CD8-positive, alpha-beta memory T cell (primary cell): ENCODE results near the gene CYP26B1. TPM values are rescaled to one million over a fixed set of nuclear protein-coding genes. Genes with fewer than 3 reads are reported as not detected.
A peak's percentile ranks its signal among the peaks of the same experiment; 100 is the strongest.

Source experiments
- CTCF ChIA-PET: fragments of 350-600 bp; sonication (Branson Sonifier 250); formaldehyde crosslinking; loops from one replicate; lab custom pipeline; 2021; ENCODE audit warnings: antibody characterized with exemption; lab: Charles Lee
- POLR2A ChIA-PET: fragments of 350-600 bp; sonication (Branson Sonifier 250); formaldehyde crosslinking; loops from one replicate; lab custom pipeline; 2021; ENCODE audit warnings: antibody characterized with exemption; lab: Charles Lee
- DNase-seq, 5 donors: peaks; one replicate each; pipeline versions ENCODE4 v3.0.0 to v3.0.0-alpha.2; 2020 to 2022; ENCODE audit warnings: mixed read lengths in 1 of 5
- H3K27ac ChIP-seq: one replicate; pipeline ENCODE4 v1.7.0; 2013; ENCODE audit warnings: low read depth, mild to moderate bottlenecking, low read length, moderate library complexity
- H3K27me3 ChIP-seq: 2 replicates; pipeline ENCODE4 v1.7.0; 2013; ENCODE audit warnings: low read length, mild to moderate bottlenecking; ENCODE audit not compliant: insufficient read depth, poor library complexity, severe bottlenecking
- H3K36me3 ChIP-seq: 2 replicates; pipeline ENCODE4 v1.7.0; 2013; ENCODE audit warnings: mild to moderate bottlenecking, low read length, moderate library complexity; ENCODE audit not compliant: insufficient read depth
- H3K4me1 ChIP-seq: 2 replicates; pipeline ENCODE4 v1.7.0; 2013; ENCODE audit warnings: mild to moderate bottlenecking, low read length, moderate library complexity; ENCODE audit not compliant: insufficient read depth
- H3K4me3 ChIP-seq: 2 replicates; pipeline ENCODE4 v1.7.0; 2013; ENCODE audit warnings: mild to moderate bottlenecking, low read length
- H3K9me3 ChIP-seq: 2 replicates; pipeline ENCODE4 v1.7.0; 2013; ENCODE audit warnings: mild to moderate bottlenecking, low read length
- H3K27ac Mint-ChIP-seq, 8 donors: one replicate each; pipeline ENCODE4 v1.8.0; 2020 to 2021; ENCODE audit warnings: mixed read lengths in 8 of 8, mild to moderate bottlenecking in 6 of 8, inconsistent platforms in 3 of 8, moderate library complexity in 3 of 8
- H3K27me3 Mint-ChIP-seq, 2 donors: one replicate each; pipeline ENCODE4 v1.8.0; 2020 to 2021; ENCODE audit warnings: mixed read lengths in 2 of 2, mild to moderate bottlenecking in 1 of 2, moderate library complexity in 1 of 2
- H3K36me3 Mint-ChIP-seq, 3 donors: one replicate each; pipeline ENCODE4 v1.8.0; 2020 to 2021; ENCODE audit warnings: mixed read lengths in 3 of 3, inconsistent platforms in 1 of 3, mild to moderate bottlenecking in 1 of 3
- H3K4me1 Mint-ChIP-seq, 3 donors: one replicate each; pipeline ENCODE4 v1.8.0; 2020 to 2021; ENCODE audit warnings: mixed read lengths in 3 of 3, inconsistent platforms in 1 of 3, mild to moderate bottlenecking in 1 of 3
- H3K4me3 Mint-ChIP-seq, 7 donors: one replicate each; pipeline ENCODE4 v1.8.0; 2020 to 2021; ENCODE audit warnings: mixed read lengths in 7 of 7, mild to moderate bottlenecking in 6 of 7, moderate library complexity in 4 of 7, inconsistent platforms in 2 of 7
- H3K9me3 Mint-ChIP-seq, 5 donors: one replicate each; pipeline ENCODE4 v1.8.0; 2020 to 2022; ENCODE audit warnings: mixed read lengths in 5 of 5, mild to moderate bottlenecking in 3 of 5, moderate library complexity in 2 of 5, inconsistent platforms in 1 of 5
- polyA plus RNA-seq: library from polyadenylated mRNA; unstranded; fragments of 300-500 nt; fragmentation: Illumina TruSeq; gene quantifications from one replicate; pipeline ENCODE4 v1.2.3, GENCODE V29; 2021
- total RNA-seq, 2 experiments: library from RNA; stranded (reverse); gene quantifications; one replicate each; pipeline ENCODE4 v1.2.3, GENCODE V29; 2021

Gene CYP26B1
- total and polyA plus RNA-seq, 3 experiments from 2014 or later = not detected

- H3K27me3 ChIP-seq = peaks cover 23% of the 10 kb centered on the region
- H3K27ac Mint-ChIP-seq = no peak overlapping the region
- POLR2A ChIA-PET = no interaction called here
- H3K9me3 ChIP-seq = no peaks in the 10 kb centered on the region
- CTCF ChIA-PET = no interaction called here
- no peaks in the 10 kb centered on the region for H3K36me3 ChIP-seq
- H3K4me1 ChIP-seq = peaks cover 7% of the 10 kb centered on the region
- peak overlapping the region in 5 of 7 donors; percentile 9 to 74 (median 24) for H3K4me3 Mint-ChIP-seq
- peak in 1 of 5 donors; percentile 30 for DNase-seq
- H3K9me3 Mint-ChIP-seq = peaks cover 0 to 6% (median 3%) of the 10 kb centered on the region in 5 donors
- no peaks in the 10 kb centered on the region for H3K36me3 Mint-ChIP-seq
- H3K27ac ChIP-seq = no peak overlapping the region
- H3K4me1 Mint-ChIP-seq = peaks cover 17 to 40% (median 31%) of the 10 kb centered on the region in 3 donors
- no peak overlapping the region for H3K4me3 ChIP-seq
- H3K27me3 Mint-ChIP-seq = peaks cover 34 to 51% of the 10 kb centered on the region in 2 donors
These were observed 4.0 kb downstream of the CYP26B1 start for GRCh38 chr2:72143441-72144273.

GRCh38 chr2:72142570-72143440 lies 4.9 kb downstream of the CYP26B1 start:
- POLR2A ChIA-PET = no interaction called here
- H3K27me3 Mint-ChIP-seq = peaks cover 28 to 45% of the 10 kb centered on the region in 2 donors
- CTCF ChIA-PET = no interaction called here
- H3K36me3 Mint-ChIP-seq = no peaks in the 10 kb centered on the region
- peaks cover 0 to 4% (median 3%) of the 10 kb centered on the region in 5 donors for H3K9me3 Mint-ChIP-seq
- H3K4me3 Mint-ChIP-seq = no peak overlapping the region
- Histone ChIP-seq H3K27me3 (peaks cover 20% of the 10 kb centered on the region), H3K4me1 (peaks cover 7% of the 10 kb centered on the region), H3K36me3 (no peaks in the 10 kb centered on the region), H3K4me3 (no peak overlapping the region), H3K9me3 (no peaks in the 10 kb centered on the region), H3K27ac (no peak overlapping the region)
- H3K4me1 Mint-ChIP-seq = peaks cover 11 to 33% (median 25%) of the 10 kb centered on the region in 3 donors
- DNase-seq = peak in 1 of 5 donors; percentile 21
- no peak overlapping the region for H3K27ac Mint-ChIP-seq

DNA sequence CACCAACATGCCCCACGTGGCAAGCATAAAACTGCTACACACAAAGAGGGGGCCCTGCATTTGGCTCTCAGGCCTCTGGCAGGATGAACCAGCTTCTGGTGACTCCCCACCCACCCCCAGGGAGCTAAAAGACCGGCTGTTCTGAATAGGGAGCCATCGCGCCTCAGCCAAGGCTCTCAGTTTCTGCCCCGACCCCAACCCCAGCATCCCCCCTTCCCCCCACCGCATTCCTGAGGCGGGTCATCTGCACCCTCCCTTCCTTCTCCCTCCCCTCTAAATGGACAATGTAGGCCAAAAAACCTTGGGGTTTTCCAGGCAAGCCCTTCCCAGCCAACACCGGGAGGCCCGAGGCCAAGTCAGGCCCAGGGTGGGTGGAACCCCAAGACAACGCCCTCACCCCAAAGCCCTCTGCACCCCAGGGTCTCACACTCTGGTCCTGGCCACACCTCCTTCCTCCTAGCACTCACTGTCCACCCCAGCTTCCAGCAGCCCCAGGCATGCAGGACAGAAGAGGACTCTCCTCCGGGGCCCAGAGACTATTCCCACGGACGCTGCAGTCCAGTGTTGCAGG lies 5.7 kb downstream of the CYP26B1 start:
- H3K9me3 Mint-ChIP-seq = peaks cover 0 to 4% (median 3%) of the 10 kb centered on the region in 5 donors
- Histone ChIP-seq H3K36me3 (no peaks in the 10 kb centered on the region), H3K9me3 (no peaks in the 10 kb centered on the region), H3K27ac (no peak overlapping the region), H3K4me3 (no peak overlapping the region), H3K27me3 (peaks cover 17% of the 10 kb centered on the region), H3K4me1 (peaks cover 7% of the 10 kb centered on the region)
- no peaks in the 10 kb centered on the region for H3K36me3 Mint-ChIP-seq
- H3K27me3 Mint-ChIP-seq = peaks cover 26 to 40% of the 10 kb centered on the region in 2 donors
- DNase-seq = peak in 1 of 5 donors; percentile 29
- POLR2A ChIA-PET = no interaction called here
- CTCF ChIA-PET = no interaction called here
- H3K4me1 Mint-ChIP-seq = peaks cover 13 to 28% (median 22%) of the 10 kb centered on the region in 3 donors
- peak overlapping the region in 1 of 7 donors; percentile 40 for H3K4me3 Mint-ChIP-seq
- H3K27ac Mint-ChIP-seq = no peak overlapping the region

GRCh38 chr2:72141032-72141645 lies 6.5 kb downstream of the CYP26B1 start:
- H3K27me3 Mint-ChIP-seq = peaks cover 19 to 31% of the 10 kb centered on the region in 2 donors
- POLR2A ChIA-PET = no interaction called here

GRCh38 chr2:72140621-72140960 lies 7.1 kb downstream of the CYP26B1 start:
- H3K36me3 ChIP-seq = no peaks in the 10 kb centered on the region
- ChIA-PET CTCF (no interaction called here), POLR2A (no interaction called here)
- Mint-ChIP-seq H3K4me3 (no peak overlapping the region), H3K27me3 (peaks cover 14 to 26% of the 10 kb centered on the region in 2 donors), H3K4me1 (peaks cover 5 to 15% (median 11%) of the 10 kb centered on the region in 3 donors), H3K27ac (no peak overlapping the region), H3K36me3 (no peaks in the 10 kb centered on the region), H3K9me3 (no peaks in the 10 kb centered on the region)
- H3K27ac ChIP-seq = no peak overlapping the region
- H3K4me3 ChIP-seq = no peak overlapping the region
- H3K4me1 ChIP-seq = no peaks in the 10 kb centered on the region
- peak in 1 of 5 donors; percentile 3 for DNase-seq
- H3K27me3 ChIP-seq = peaks cover 4% of the 10 kb centered on the region
- H3K9me3 ChIP-seq = no peaks in the 10 kb centered on the region

More at GRCh38 chr2:72141032-72141645, 6.5 kb downstream of the CYP26B1 start:
- peaks cover 8 to 21% (median 15%) of the 10 kb centered on the region in 3 donors for H3K4me1 Mint-ChIP-seq
- Histone ChIP-seq H3K9me3 (no peaks in the 10 kb centered on the region), H3K36me3 (no peaks in the 10 kb centered on the region), H3K27me3 (peaks cover 9% of the 10 kb centered on the region), H3K27ac (no peak overlapping the region), H3K4me3 (no peak overlapping the region), H3K4me1 (peaks cover 4% of the 10 kb centered on the region)
- H3K36me3 Mint-ChIP-seq = no peaks in the 10 kb centered on the region
- CTCF ChIA-PET = no interaction called here
- H3K9me3 Mint-ChIP-seq = no peaks in the 10 kb centered on the region
- no peak overlapping the region for H3K27ac Mint-ChIP-seq
- H3K4me3 Mint-ChIP-seq = no peak overlapping the region
- DNase-seq = peak in 1 of 5 donors; percentile 30

GRCh38 chr2:72139874-72140620 lies 7.6 kb downstream of the CYP26B1 start:
- Mint-ChIP-seq H3K4me3 (no peak overlapping the region), H3K27me3 (peaks cover 9 to 23% of the 10 kb centered on the region in 2 donors), H3K27ac (no peak overlapping the region), H3K4me1 (peaks cover 3 to 10% (median 7%) of the 10 kb centered on the region in 3 donors), H3K36me3 (no peaks in the 10 kb centered on the region), H3K9me3 (no peaks in the 10 kb centered on the region)
- DNase-seq = peak in 1 of 5 donors; percentile 33
- ChIA-PET CTCF (no interaction called here), POLR2A (no interaction called here)
- H3K27me3 ChIP-seq = no peaks in the 10 kb centered on the region
- no peaks in the 10 kb centered on the region for H3K4me1 ChIP-seq
- no peak overlapping the region for H3K4me3 ChIP-seq
- H3K27ac ChIP-seq = no peak overlapping the region
- H3K9me3 ChIP-seq = no peaks in the 10 kb centered on the region
- H3K36me3 ChIP-seq = no peaks in the 10 kb centered on the region

DNA sequence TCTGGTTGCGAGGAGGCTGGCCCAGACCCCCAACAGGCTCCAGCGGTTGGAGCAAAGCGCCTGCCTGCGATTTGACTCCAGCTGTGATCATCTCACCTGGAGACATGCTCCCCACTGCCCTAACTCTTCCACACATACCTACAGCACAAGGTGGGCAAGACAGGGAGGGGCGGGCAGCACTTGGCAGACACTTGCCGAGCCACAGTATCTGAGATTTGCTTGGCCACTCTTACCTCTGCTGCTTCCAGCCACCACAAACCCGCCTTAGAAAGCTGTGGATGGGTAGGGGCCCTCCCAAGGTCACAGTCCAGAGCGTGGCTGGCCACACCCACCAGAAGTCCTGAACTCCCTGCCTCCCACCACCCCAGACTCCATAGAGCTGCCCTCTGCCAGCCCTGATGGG lies 8.2 kb downstream of the CYP26B1 start:
- Histone ChIP-seq H3K27me3 (no peaks in the 10 kb centered on the region), H3K36me3 (no peaks in the 10 kb centered on the region), H3K4me1 (no peaks in the 10 kb centered on the region), H3K4me3 (no peak overlapping the region), H3K27ac (no peak overlapping the region), H3K9me3 (no peaks in the 10 kb centered on the region)
- ChIA-PET CTCF (no interaction called here), POLR2A (no interaction called here)
- Mint-ChIP-seq H3K9me3 (no peaks in the 10 kb centered on the region), H3K27me3 (peaks cover 7 to 23% of the 10 kb centered on the region in 2 donors), H3K36me3 (no peaks in the 10 kb centered on the region), H3K4me1 (peaks cover 3 to 8% (median 7%) of the 10 kb centered on the region in 3 donors), H3K27ac (no peak overlapping the region), H3K4me3 (no peak overlapping the region)
- DNase-seq = no peak
